MCF 10A (cell line): ENCODE measurements around the gene DGKH. TPM values are rescaled to one million over a fixed set of nuclear protein-coding genes. Genes with fewer than 3 reads are reported as not detected.
A peak's percentile ranks its signal among the peaks of the same experiment; 100 is the strongest.

Source experiments
- BruUV-seq: library from RNA; stranded (reverse); fragments of 400-500 nt; replicated peaks from 2 replicates; lab custom pipeline; 2021; lab: Mats Ljungman, UMichigan
- CTCF ChIA-PET: fragments of 300-600 bp; sonication (Branson Sonifier 250); formaldehyde crosslinking; extraction: SDS; loops from one replicate; lab custom pipeline; 2021; ENCODE audit warnings: antibody characterized with exemption, inconsistent platforms; lab: Yijun Ruan, JAX
- POLR2A ChIA-PET: fragments of 300-600, 350-650 bp; sonication (Branson Sonifier 250); formaldehyde crosslinking; extraction: SDS; loops from one replicate; lab custom pipeline; 2020; ENCODE audit warnings: antibody characterized with exemption, inconsistent platforms; lab: Yijun Ruan, JAX
- DNase-seq: peaks from one replicate; pipeline ENCODE4 v3.0.0-alpha.2; 2018; ENCODE audit not compliant: unreplicated experiment
- H3K27ac Mint-ChIP-seq: one replicate; pipeline ENCODE4 v1.8.0; 2022; ENCODE audit warnings: mild to moderate bottlenecking, low read depth, mixed read lengths; ENCODE audit not compliant: unreplicated experiment
- H3K27me3 Mint-ChIP-seq: one replicate; pipeline ENCODE4 v1.8.0; 2022; ENCODE audit warnings: mixed read lengths; ENCODE audit not compliant: insufficient read depth, unreplicated experiment
- H3K36me3 Mint-ChIP-seq: one replicate; pipeline ENCODE4 v1.8.0; 2022; ENCODE audit warnings: mild to moderate bottlenecking, moderate library complexity, mixed read lengths; ENCODE audit not compliant: insufficient read depth, unreplicated experiment
- H3K4me1 Mint-ChIP-seq: one replicate; pipeline ENCODE4 v1.8.0; 2022; ENCODE audit warnings: mixed read lengths; ENCODE audit not compliant: insufficient read depth, unreplicated experiment
- H3K4me3 Mint-ChIP-seq: one replicate; pipeline ENCODE4 v1.8.0; 2022; ENCODE audit warnings: mild to moderate bottlenecking, moderate library complexity, mixed read lengths; ENCODE audit not compliant: unreplicated experiment
- H3K9me3 Mint-ChIP-seq: one replicate; pipeline ENCODE4 v1.8.0; 2022; ENCODE audit warnings: mixed read lengths; ENCODE audit not compliant: unreplicated experiment
- intact Hi-C: fragments of 100-400 bp; cut with micrococcal nuclease; formaldehyde crosslinking; loops from 2 replicates; pipeline ENCODE4 v1.14.1; 2022
- total RNA-seq: library from RNA; stranded (reverse); gene quantifications from 2 replicates; pipeline ENCODE4 v1.2.3, GENCODE V29; 2022
- TF ChIP-seq, protein P1 (sequence below): fragments of 200-600 bp; IDR thresholded peaks from one replicate; pipeline ENCODE4 v1.8.0; 2022; ENCODE audit warnings: antibody characterized with exemption, mild to moderate bottlenecking; ENCODE audit not compliant: unreplicated experiment

Gene DGKH
- total RNA-seq, 1 experiment from 2014 or later: 22.3 TPM

DNA sequence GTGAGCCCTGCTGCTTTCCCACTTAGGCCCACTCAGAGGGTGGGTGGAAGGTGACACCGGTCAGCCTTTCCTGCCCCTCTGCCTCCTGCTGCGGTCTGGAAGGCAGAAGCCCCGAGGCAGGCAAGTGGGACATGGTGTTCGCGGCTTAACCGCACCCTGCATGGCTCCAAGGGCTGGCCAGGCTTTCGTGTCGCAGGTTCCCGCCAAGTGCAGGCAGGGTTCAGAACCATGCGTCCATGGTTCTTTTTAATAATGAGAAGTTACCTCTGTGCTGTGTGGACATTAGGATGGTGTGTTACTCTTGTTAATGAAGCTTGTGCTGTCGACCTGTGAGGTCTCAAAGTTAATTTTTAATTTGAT lies 986 bp downstream of the DGKH start:
- no peaks in the 10 kb centered on the region for H3K9me3 Mint-ChIP-seq
- H3K4me1 Mint-ChIP-seq: peaks cover 6% of the 10 kb centered on the region
- peaks cover 5% of the 10 kb centered on the region for H3K36me3 Mint-ChIP-seq
- ChIA-PET POLR2A (interaction anchor here (1.0 to 3.1 kb wide), 8 partner anchors 8 to 381 kb away, joined by 3 to 65 read pairs (median 6); partner anchors contain the start of gene VWA8), CTCF (interaction anchor here (1.0 to 1.5 kb wide), 2 partner anchors 21 to 70 kb away, joined by 5 read pairs; no protein-coding TSS in a partner anchor)
- no peak for DNase-seq
- no peaks in the 10 kb centered on the region for H3K27me3 Mint-ChIP-seq
- H3K27ac Mint-ChIP-seq: peak overlapping the region; percentile 51
- peak overlapping the region; percentile 93 for H3K4me3 Mint-ChIP-seq
- TF ChIP-seq, protein P1, sequence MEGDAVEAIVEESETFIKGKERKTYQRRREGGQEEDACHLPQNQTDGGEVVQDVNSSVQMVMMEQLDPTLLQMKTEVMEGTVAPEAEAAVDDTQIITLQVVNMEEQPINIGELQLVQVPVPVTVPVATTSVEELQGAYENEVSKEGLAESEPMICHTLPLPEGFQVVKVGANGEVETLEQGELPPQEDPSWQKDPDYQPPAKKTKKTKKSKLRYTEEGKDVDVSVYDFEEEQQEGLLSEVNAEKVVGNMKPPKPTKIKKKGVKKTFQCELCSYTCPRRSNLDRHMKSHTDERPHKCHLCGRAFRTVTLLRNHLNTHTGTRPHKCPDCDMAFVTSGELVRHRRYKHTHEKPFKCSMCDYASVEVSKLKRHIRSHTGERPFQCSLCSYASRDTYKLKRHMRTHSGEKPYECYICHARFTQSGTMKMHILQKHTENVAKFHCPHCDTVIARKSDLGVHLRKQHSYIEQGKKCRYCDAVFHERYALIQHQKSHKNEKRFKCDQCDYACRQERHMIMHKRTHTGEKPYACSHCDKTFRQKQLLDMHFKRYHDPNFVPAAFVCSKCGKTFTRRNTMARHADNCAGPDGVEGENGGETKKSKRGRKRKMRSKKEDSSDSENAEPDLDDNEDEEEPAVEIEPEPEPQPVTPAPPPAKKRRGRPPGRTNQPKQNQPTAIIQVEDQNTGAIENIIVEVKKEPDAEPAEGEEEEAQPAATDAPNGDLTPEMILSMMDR: no peak
- no TSS peak for BruUV-seq
- intact Hi-C loops: loop anchor here (1.0 to 10.0 kb wide), 2 partner anchors 165 to 381 kb away; no protein-coding TSS in a partner anchor

DNA sequence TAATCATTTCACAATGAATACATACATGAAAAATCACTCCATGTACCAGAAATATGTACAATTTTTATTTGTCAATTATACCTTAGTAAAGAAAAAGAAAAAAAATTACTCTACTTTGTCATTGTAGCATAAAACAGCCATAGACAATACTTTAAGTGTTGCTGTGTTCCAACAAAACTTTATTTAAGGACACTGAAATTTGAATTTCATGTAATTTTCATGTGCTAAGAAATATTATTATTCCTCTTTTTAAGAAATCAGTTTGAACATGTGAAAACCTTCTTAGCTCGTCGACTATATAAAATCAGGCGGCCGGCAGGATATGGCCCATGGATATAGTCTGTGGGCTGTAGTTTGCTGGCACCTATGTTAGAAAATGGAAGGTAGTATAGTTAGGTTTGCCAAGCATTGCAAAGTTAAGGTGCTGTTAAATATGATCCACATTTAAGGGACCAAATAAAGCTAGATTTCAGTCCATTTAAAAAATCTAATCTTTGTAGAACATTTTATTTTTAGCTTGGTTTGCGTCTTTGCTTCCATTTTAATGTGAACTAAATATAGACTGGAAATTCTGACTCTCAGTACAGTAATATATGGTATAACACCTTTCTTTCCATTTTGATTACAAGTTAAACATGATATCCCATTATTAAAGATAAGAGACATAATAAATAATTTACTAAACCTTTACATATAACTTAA lies 6.5 kb downstream of the DGKH start:
- H3K9me3 Mint-ChIP-seq: no peaks in the 10 kb centered on the region
- TF ChIP-seq, protein P1: no peak
- no peak for DNase-seq
- ChIA-PET POLR2A (no interaction called here), CTCF (interaction anchor here (0.6 kb wide), 1 partner anchor 1880 kb away, joined by 3 read pairs; no protein-coding TSS in a partner anchor)
- no TSS peak for BruUV-seq
- H3K4me1 Mint-ChIP-seq: peaks cover 12% of the 10 kb centered on the region
- intact Hi-C loops: no loop called here
- no peaks in the 10 kb centered on the region for H3K36me3 Mint-ChIP-seq
- H3K4me3 Mint-ChIP-seq: no peak overlapping the region
- H3K27ac Mint-ChIP-seq: no peak overlapping the region
- no peaks in the 10 kb centered on the region for H3K27me3 Mint-ChIP-seq

DNA sequence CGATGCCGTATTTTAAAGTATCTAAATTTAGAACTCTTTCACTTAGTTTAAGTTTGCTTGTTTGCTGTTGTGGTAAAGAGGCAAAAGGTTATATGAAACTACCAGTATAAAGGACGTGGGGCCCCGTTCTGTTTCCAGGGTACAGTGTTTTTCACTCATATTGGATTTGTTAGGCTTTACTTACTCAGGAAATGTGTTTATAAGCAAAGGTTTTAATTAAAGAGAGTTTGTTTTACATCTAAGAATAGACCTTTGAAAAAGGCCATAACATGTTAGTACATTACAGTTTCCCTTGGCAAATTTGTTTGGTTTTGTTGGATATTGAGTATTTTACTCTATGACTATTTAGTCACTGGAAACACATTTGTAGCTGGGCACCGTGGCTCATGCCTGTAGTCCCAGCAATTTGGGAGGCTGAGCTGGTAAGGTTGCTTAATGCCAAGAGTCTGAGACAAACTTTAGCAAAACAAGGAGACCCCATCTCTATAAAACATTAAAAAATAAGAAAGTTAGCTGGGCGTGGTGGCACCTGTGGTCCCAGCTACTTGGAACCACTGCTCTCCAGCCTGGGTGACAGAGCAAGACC lies 7.1 kb downstream of the DGKH start:
- no peak overlapping the region for H3K4me3 Mint-ChIP-seq
- peaks cover 12% of the 10 kb centered on the region for H3K4me1 Mint-ChIP-seq
- no peak for DNase-seq
- CTCF ChIA-PET: interaction anchor here (0.6 kb wide), 1 partner anchor 145 kb away, joined by 4 read pairs; no protein-coding TSS in a partner anchor
- H3K36me3 Mint-ChIP-seq: no peaks in the 10 kb centered on the region
- POLR2A ChIA-PET: interaction anchor here (0.5 kb wide), 1 partner anchor 29 kb away, joined by 3 read pairs; no protein-coding TSS in a partner anchor
- no TSS peak for BruUV-seq
- TF ChIP-seq, protein P1: no peak
- H3K9me3 Mint-ChIP-seq: no peaks in the 10 kb centered on the region
- no peak overlapping the region for H3K27ac Mint-ChIP-seq
- intact Hi-C loops: no loop called here
- no peaks in the 10 kb centered on the region for H3K27me3 Mint-ChIP-seq

DNA sequence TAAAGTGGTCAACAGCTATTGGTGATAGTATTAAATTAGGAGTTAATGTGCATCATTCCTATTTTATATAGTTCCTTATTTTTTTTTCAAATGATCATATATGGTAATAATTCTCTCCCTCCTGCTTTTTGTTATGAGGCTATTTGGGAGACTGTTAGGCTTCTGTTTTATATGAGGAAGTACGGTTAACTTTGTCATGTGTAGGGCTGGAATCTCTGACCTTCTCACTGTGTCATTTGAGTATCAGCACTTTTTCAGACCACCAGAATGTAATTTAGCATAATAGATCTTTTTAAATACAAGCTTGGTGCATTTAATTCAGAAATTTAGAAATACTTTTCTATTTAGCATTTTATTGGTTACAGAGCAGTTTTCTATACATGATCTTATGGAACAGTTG lies 7.7 kb downstream of the DGKH start:
- Mint-ChIP-seq H3K27ac (no peak overlapping the region), H3K27me3 (no peaks in the 10 kb centered on the region), H3K9me3 (no peaks in the 10 kb centered on the region), H3K4me1 (peaks cover 12% of the 10 kb centered on the region), H3K36me3 (no peaks in the 10 kb centered on the region), H3K4me3 (no peak overlapping the region)
- no TSS peak for BruUV-seq
- CTCF ChIA-PET: interaction anchor here (0.6 kb wide), 1 partner anchor 146 kb away, joined by 4 read pairs; no protein-coding TSS in a partner anchor
- TF ChIP-seq, protein P1: no peak
- DNase-seq: no peak
- intact Hi-C loops: no loop called here
- POLR2A ChIA-PET: interaction anchor here (0.5 kb wide), 1 partner anchor 29 kb away, joined by 3 read pairs; no protein-coding TSS in a partner anchor
